NCI-H446 (cell line): ENCODE measurements around the gene HPSE2.
A peak's percentile ranks its signal among the peaks of the same experiment; 100 is the strongest.
"Not testable (repeated sequence)": the region's sequence is repeated elsewhere in the genome, so short reads cannot be mapped to it uniquely, and the experiment has no call there.

Experiments
- DNase-seq, 2 experiments: peaks; one replicate each; lab custom pipeline; 2025; lab: John Stamatoyannopoulos, UW

HPSE2 gene

GRCh38 chr10:99235658-99236626, at the start of gene HPSE2:
Gene HPSE2, minus strand, starts transcription at chr10:99235852.
- DNase-seq: no peak

- no peak for DNase-seq
Measured at GRCh38 chr10:99280472-99280871, 44.8 kb upstream of the HPSE2 start.

DNA sequence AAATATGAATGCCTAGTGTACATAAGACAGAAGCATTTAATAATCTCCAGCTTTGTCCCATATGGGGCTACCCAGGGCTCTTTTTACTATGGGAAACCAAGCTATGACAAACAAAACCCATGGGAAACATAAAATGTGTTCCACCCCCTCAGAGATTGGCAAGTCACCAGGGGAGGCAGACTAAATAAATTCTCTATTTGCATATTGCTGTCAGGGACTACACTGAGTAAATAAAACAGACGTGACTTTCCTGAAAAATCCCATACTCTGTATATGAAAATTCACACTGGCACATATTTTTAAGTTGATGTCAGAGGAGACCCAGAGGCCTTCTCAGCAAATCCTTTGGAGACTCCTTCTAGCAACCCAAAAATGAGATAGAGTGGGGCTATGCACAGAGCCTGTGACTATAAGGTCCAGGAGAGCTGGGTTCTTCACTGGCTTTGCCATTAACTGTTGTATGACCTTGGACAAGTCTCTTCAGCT, 44.0 kb upstream of the HPSE2 start:
- no peak for DNase-seq

GRCh38 chr10:99276848-99277486, 41.3 kb upstream of the HPSE2 start:
- peak in 1 of 2 experiments; percentile 14 for DNase-seq

GRCh38 chr10:99266383-99266782, 30.7 kb upstream of the HPSE2 start:
- DNase-seq: no peak

- DNase-seq: no peak
Measured at GRCh38 chr10:99248824-99249223, 13.2 kb upstream of the HPSE2 start.

- not testable (repeated sequence) for DNase-seq
Measured at GRCh38 chr10:99247893-99248292, 12.2 kb upstream of the HPSE2 start.

DNA sequence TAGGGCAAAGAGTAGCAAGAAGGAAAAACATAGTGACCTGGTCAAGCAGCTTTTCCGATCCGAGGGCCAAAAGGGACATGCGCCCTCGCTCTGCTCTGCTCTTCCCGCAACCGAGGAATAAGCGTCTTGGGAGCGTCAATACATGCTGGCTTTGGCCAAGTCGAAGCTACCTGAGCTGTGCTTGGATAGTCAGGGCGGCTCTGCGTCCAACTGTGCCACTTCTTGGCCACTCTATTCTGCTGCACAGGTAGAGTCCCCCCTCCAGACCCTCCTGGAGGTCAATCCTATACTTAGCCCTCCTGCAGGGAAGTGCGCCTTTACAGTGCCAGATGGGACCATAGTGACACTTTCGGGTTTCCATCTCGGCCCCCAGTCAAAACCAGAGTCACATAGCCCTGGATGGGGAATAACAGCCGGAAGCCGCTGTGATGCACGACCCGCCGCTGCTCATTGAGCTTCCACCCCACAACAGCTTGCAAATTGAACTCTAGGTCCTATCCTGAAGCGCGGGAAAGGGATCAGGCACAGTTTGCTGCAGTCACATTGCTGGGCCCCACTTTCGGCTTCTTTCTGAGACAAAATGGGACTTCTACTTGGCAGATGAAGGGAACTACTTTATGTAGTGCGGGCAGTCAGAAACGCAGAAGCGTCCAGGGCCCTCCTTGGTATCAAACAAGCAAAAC, 1.1 kb upstream of the HPSE2 start:
- DNase-seq: no peak

- no peak for DNase-seq
Measured at GRCh38 chr10:99234791-99235657, 628 bp downstream of the HPSE2 start.

GRCh38 chr10:99234041-99234790, 1.4 kb downstream of the HPSE2 start:
- DNase-seq: no peak

GRCh38 chr10:99233689-99234037, 2.0 kb downstream of the HPSE2 start:
- no peak for DNase-seq

- no peak for DNase-seq
Measured at GRCh38 chr10:99233000-99233688, 2.5 kb downstream of the HPSE2 start.

DNA sequence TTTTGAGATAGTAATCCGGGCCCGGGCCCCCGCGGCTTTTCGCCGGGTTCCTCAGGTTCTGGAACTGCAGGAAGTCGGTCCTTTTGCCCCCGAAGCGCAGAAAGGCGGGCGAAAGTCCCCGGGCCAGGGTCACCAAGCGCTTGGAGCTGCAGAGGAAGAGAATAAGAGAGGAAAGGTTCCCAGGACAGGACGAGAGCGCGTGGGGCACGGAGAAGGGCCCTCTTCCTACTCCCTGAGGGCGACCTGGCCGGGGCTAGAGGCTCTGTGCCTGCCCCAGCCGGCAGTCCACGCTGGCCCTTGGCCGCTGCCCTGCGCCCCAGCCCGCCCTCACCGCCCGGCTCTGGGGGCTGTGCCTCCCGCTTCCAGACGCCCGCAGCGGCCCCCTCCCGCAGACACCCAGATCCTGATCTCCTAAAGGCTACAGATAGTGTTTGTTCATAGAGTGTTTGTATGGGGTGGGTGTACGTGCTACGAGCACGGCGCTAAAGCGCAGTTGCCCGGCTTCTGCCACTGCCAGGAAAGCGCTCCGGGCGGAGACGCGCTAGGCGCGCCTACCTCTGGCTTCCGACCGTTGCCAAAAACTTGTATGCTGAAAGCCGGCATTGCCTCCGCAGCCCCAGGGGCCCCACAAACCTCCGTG, 3.2 kb downstream of the HPSE2 start:
- no peak for DNase-seq

DNA sequence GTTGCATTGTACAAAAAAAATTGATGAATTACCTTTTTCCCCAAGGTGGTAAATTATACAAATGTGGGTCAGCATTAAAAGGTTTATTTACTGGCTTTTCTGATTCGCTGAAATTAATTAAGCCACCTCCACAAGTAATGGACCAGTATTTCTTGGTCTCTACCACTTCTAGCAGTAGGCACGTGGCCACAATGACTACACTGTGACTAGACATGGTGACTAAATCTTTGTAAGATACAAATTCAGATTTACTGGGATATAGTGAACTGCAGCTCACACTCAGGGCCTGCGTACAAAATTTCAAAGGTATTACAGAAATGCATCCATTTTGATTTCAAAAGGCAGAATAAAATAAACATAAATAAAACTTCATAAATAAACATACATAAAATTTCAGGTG, 10.9 kb downstream of the HPSE2 start:
- DNase-seq: no peak

DNA sequence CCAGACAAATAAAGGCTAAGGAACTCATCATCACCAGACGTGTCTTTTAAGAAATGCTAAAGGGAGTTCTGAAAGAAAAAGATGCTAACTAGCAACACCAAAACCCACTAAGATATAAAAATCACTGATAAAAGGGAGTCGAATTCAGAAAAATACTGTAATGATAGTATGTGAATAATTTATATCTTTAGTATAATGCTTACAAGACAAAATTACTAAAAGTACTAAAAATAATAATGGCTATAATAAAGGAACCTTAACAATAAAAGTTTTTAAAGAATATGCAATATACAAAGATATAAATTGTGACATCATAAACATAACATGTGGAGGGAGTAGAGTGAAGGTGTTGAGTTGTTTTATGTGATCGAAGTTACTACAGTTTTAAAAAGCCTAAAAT, 28.3 kb downstream of the HPSE2 start:
- DNase-seq: no peak

DNA sequence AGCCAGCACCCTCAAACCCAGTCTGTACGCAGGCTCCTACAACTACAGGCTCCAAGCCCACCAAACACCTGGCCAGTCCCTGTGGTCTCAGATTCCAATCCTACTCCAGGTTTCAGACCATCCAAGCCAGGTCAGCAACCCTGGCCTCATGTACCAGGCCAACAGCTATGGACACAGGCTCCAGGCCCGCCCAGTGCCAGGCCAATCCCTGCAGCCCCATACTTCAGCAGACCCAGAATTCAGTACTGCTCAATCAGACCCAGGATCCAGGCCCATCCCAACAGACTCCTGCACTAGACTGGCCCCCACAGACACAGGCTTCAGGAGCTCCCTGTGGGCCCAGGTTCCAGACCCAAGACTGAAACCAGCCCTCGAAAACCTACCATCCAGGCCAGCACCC, 32.3 kb downstream of the HPSE2 start:
- no peak for DNase-seq

DNA sequence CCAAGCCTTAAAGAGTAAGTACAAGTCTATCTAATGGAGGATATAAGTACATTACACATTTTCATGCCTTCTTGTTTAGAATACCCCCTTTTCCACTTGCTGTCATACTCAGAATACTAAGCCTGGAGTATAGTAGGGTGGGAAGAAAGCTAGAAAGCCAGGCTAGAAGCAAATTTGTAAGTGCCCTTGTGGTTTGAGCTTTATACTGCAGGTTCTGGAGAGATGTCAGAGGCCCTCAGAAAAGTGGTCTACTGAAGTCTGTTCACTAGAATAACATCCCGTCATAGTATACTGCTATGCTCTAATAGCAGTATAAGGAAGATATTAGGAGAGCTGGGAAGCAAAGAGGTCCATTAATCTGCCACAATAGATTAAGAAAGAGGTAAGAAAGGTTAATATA, 62.7 kb downstream of the HPSE2 start:
- no peak for DNase-seq

GRCh38 chr10:99172128-99172738, 63.4 kb downstream of the HPSE2 start:
- DNase-seq: peak; percentile 2 to 47

GRCh38 chr10:99170116-99170675, 65.5 kb downstream of the HPSE2 start:
- DNase-seq: no peak
